GM21381 (cell line): ENCODE measurements around the gene POLD1.

ENCODE experiments used
- ATAC-seq: cut with Tn5 transposase; IDR thresholded peaks from one replicate; pipeline ENCODE4 v1.9.1; 2021; ENCODE audit warnings: mild to moderate bottlenecking, moderate library complexity; ENCODE audit not compliant: unreplicated experiment

The POLD1 gene

GRCh38 chr19:50461066-50461875, 77.1 kb downstream of the POLD1 start:
- no peak for ATAC-seq

GRCh38 chr19:50462970-50463369, 78.8 kb downstream of the POLD1 start:
- ATAC-seq = no peak

- ATAC-seq = no peak
Measured at GRCh38 chr19:50464348-50464747, 80.2 kb downstream of the POLD1 start.

- no peak for ATAC-seq
Measured at GRCh38 chr19:50465000-50465399, 80.9 kb downstream of the POLD1 start.

GRCh38 chr19:50465986-50466705, 82.0 kb downstream of the POLD1 start:
- no peak for ATAC-seq

GRCh38 chr19:50466706-50467039, 82.5 kb downstream of the POLD1 start:
- ATAC-seq = no peak

GRCh38 chr19:50467566-50467965, 83.4 kb downstream of the POLD1 start:
- no peak for ATAC-seq
